Keratinocyte (primary cell): ENCODE results near the gene CARM1.

ENCODE experiments used
- CTCF ChIP-seq, 3 experiments: IDR thresholded peaks in 1 of 3; conservative IDR thresholded peaks in 1 of 3; optimal IDR thresholded peaks in 1 of 3; 2 replicates in 2 of 3; 3 replicates in 1 of 3; pipeline versions ENCODE3 to v1.5.1; 2011; ENCODE audit warnings: low read length in 3 of 3, mild to moderate bottlenecking in 3 of 3, moderate library complexity in 2 of 3, control low read depth in 1 of 3, inconsistent platforms in 1 of 3; ENCODE audit not compliant: insufficient read depth in 2 of 3; ENCODE audit errors: extremely low read depth in 1 of 3
- EZH2 ChIP-seq: IDR thresholded peaks from one replicate; pipeline ENCODE4 v1.6.1; 2012; ENCODE audit warnings: inconsistent platforms, mild to moderate bottlenecking, low read length, moderate library complexity

GRCh38 chr19:10831987-10832938 lies 39.1 kb upstream of the CARM1 start:
- TF ChIP-seq CTCF (optimal IDR thresholded peaks at IDR 0.05 in 1 of 3, IDR thresholded peaks at IDR 0.05 in 1 of 3, conservative IDR thresholded peaks at IDR 0.05 in 1 of 3; ENCODE audit: extremely low read depth in 1 of 3, insufficient read depth in 2 of 3, low read length in 3 of 3) (no peak), EZH2 (no peak)
